GM12878 (cell line): ENCODE data around the gene SERPINA6. TPM values are rescaled to one million over a fixed set of nuclear protein-coding genes. Genes with fewer than 3 reads are reported as not detected.

Source experiments
- ATAC-seq: fragments of 200-7000 bp; cut with Tn5 transposase; 3 replicates; pipeline ENCODE4 v1.9.1; 2020; ENCODE audit warnings: mild to moderate bottlenecking, moderate library complexity
- BruUV-seq: library from RNA; stranded (reverse); fragments of 400-500 nt; replicated peaks from 2 replicates; lab custom pipeline; 2021; lab: Mats Ljungman, UMichigan
- CTCF ChIA-PET: fragments of 300-600 bp; sonication (Branson Sonifier 250); formaldehyde crosslinking; extraction: SDS; loops from one replicate; lab custom pipeline; 2021; ENCODE audit warnings: inconsistent platforms; lab: Yijun Ruan, JAX
- POLR2A ChIA-PET: fragments of 350-600 bp; formaldehyde crosslinking; extraction: SDS; loops from one replicate; lab custom pipeline; 2021; ENCODE audit warnings: inconsistent platforms; lab: Charles Lee
- RAD21 ChIA-PET: fragments of 300-600 bp; sonication (Branson Sonifier 250); formaldehyde crosslinking; loops from one replicate; lab custom pipeline; 2023; ENCODE audit warnings: antibody characterized with exemption; ENCODE audit not compliant: unreplicated experiment; lab: Charles Lee
- SMC1A ChIA-PET: fragments of 300-600 bp; sonication (Branson Sonifier 250); formaldehyde crosslinking; loops from one replicate; lab custom pipeline; 2023; ENCODE audit not compliant: unreplicated experiment, uncharacterized antibody; lab: Charles Lee
- DNase-seq: peaks from one replicate; pipeline ENCODE4 v3.0.0-alpha.2; 2011; ENCODE audit warnings: low read depth, low spot score
- FAIRE-seq: peaks from 3 replicates; lab custom pipeline; 2011; peaks lifted over from hg19 to GRCh38; lab: Jason Lieb, UNC
- H2AFZ ChIP-seq: 2 replicates; pipeline ENCODE4 v1.6.0; 2011; ENCODE audit warnings: low read depth, low read length, control low read depth; ENCODE audit not compliant: control insufficient read depth
- H3K27ac ChIP-seq: 2 replicates; pipeline ENCODE4 v1.5.1; 2011; ENCODE audit warnings: control low read depth; ENCODE audit not compliant: control insufficient read depth, insufficient read depth
- H3K27me3 ChIP-seq, 2 experiments: replicated peaks in 1 of 2; 2 replicates each; pipeline versions ENCODE4 v1.6.0 to v1.6.1; 2011; ENCODE audit warnings: low read length in 1 of 2; ENCODE audit not compliant: control insufficient read depth in 2 of 2, insufficient read depth in 2 of 2
- H3K36me3 ChIP-seq, 2 experiments: 2 replicates each; pipeline ENCODE4 v1.5.1; 2011; ENCODE audit warnings: low read length in 1 of 2; ENCODE audit not compliant: control insufficient read depth in 2 of 2, insufficient read depth in 2 of 2
- H3K4me1 ChIP-seq: 2 replicates; pipeline ENCODE4 v1.6.1; 2011; ENCODE audit warnings: mild to moderate bottlenecking, low read length, moderate library complexity, mixed read lengths; ENCODE audit not compliant: control insufficient read depth, insufficient read depth
- H3K4me2 ChIP-seq: 2 replicates; pipeline ENCODE4 v1.6.0; 2011; ENCODE audit warnings: control low read depth; ENCODE audit not compliant: control insufficient read depth, insufficient read depth
- H3K4me3 ChIP-seq: fragments of 200-600 bp; sonication (generic); 2 replicates; pipeline ENCODE4 v1.5.1; 2016
- H3K79me2 ChIP-seq: 2 replicates; pipeline ENCODE4 v1.6.0; 2011; ENCODE audit warnings: low read length; ENCODE audit not compliant: control insufficient read depth, insufficient read depth
- H3K9ac ChIP-seq: 2 replicates; pipeline ENCODE4 v1.8.0; 2011; ENCODE audit warnings: low read length, control low read depth, mixed read lengths; ENCODE audit not compliant: control insufficient read depth, insufficient read depth
- H3K9me3 ChIP-seq: replicated peaks from 3 replicates; pipeline ENCODE4 v1.5.1; 2011; ENCODE audit warnings: mild to moderate bottlenecking, low read length; ENCODE audit not compliant: control insufficient read depth, insufficient read depth
- H4K20me1 ChIP-seq: 2 replicates; pipeline ENCODE4 v1.6.0; 2011; ENCODE audit not compliant: control insufficient read depth, insufficient read depth
- ATF3 ChIP-seq: IDR thresholded peaks from 2 replicates; pipeline ENCODE4 v1.6.1; 2011; ENCODE audit warnings: low read depth, mild to moderate bottlenecking, low read length, moderate library complexity, borderline replicate concordance; ENCODE audit errors: extremely low read depth
- CEBPB ChIP-seq, 2 experiments: fragments of 150-350 bp in 1 of 2; IDR thresholded peaks; 2 replicates each; pipeline ENCODE4 v1.6.1; 2012 to 2014; ENCODE audit warnings: low read depth in 2 of 2, low read length in 2 of 2, borderline replicate concordance in 1 of 2, inconsistent platforms in 1 of 2
- KLF5 ChIP-seq: fragments of 450-650 bp; IDR thresholded peaks from 2 replicates; pipeline ENCODE4 v1.6.1; 2014; ENCODE audit warnings: mild to moderate bottlenecking; ENCODE audit not compliant: partially characterized antibody
- PBX3 ChIP-seq: IDR thresholded peaks from 2 replicates; pipeline ENCODE4 v1.6.1; 2011; ENCODE audit warnings: mild to moderate bottlenecking, low read depth, low read length, moderate library complexity; ENCODE audit not compliant: insufficient replicate concordance
- PKNOX1 ChIP-seq: fragments of 450-650 bp; IDR thresholded peaks from 2 replicates; pipeline ENCODE4 v1.6.1; 2016; ENCODE audit warnings: mild to moderate bottlenecking
- POLR2A ChIP-seq: IDR thresholded peaks from 2 replicates; pipeline ENCODE4 v1.6.1; 2011; ENCODE audit warnings: low read depth, mild to moderate bottlenecking, low read length
- POLR2AphosphoS2 ChIP-seq: IDR thresholded peaks from 2 replicates; pipeline ENCODE4 v1.6.1; 2011; ENCODE audit warnings: low read depth, mild to moderate bottlenecking, low read length, improper control_type of control experiment, moderate library complexity
- RAD21 ChIP-seq: IDR thresholded peaks from 2 replicates; pipeline ENCODE4 v1.6.1; 2011; ENCODE audit warnings: mild to moderate bottlenecking, low read depth, low read length, moderate library complexity; ENCODE audit not compliant: insufficient read depth
- RCOR1 ChIP-seq: conservative IDR thresholded peaks from 2 replicates; pipeline ENCODE4 v1.6.1; 2012; ENCODE audit warnings: low read depth, low read length, improper control_type of control experiment
- RELB ChIP-seq: fragments of 450-650 bp; IDR thresholded peaks from 2 replicates; pipeline ENCODE4 v1.6.1; 2017; ENCODE audit warnings: low read depth, mild to moderate bottlenecking, moderate library complexity
- SUZ12 ChIP-seq: fragments of 200-600 bp; sonication (generic); IDR thresholded peaks from one replicate; pipeline ENCODE4 v1.6.1; 2018; ENCODE audit warnings: antibody characterized with exemption, mild to moderate bottlenecking; ENCODE audit not compliant: unreplicated experiment
- USF1 ChIP-seq: IDR thresholded peaks from 2 replicates; pipeline ENCODE4 v1.6.1; 2011; ENCODE audit warnings: borderline replicate concordance, low read depth, mild to moderate bottlenecking, moderate library complexity, mixed read lengths, low read length; ENCODE audit not compliant: insufficient read depth; ENCODE audit errors: extremely low read length
- ZZZ3 ChIP-seq: IDR thresholded peaks from 2 replicates; pipeline ENCODE4 v1.6.1; 2011; ENCODE audit warnings: low read depth; ENCODE audit not compliant: control insufficient read depth, insufficient read length
- WGBS: methylation state at CpG from one replicate; pipeline ENCODE4 v1.1.6; 2016; ENCODE audit warnings: low lambda C conversion rate; ENCODE audit not compliant: insufficient replicate concordance, insufficient coverage; ENCODE audit errors: missing lambda C conversion rate; 5-methylcytosine and 5-hydroxymethylcytosine counted together
- in situ Hi-C: fragments of 300-500 bp; cut with MboI; formaldehyde crosslinking; loops from 9 replicates; pipeline ENCODE4 v1.14.3; 2018; ENCODE audit warnings: mixed read lengths
- intact Hi-C: fragments of 100-400 bp; cut with micrococcal nuclease; formaldehyde crosslinking; loops from one replicate; pipeline ENCODE4 v1.14.2; 2022; ENCODE audit not compliant: unreplicated experiment
- polyA plus RNA-seq, 11 experiments: library from polyadenylated mRNA; depleted of rRNA in 4 of 11; unstranded in 6 of 11; stranded (reverse) in 5 of 11; fragments of >200 nt; fragmentation: Nextera tagmentation in 4 of 11; fragmentation: Illumina TruSeq in 1 of 11; extraction: Ambion mirVana in 4 of 11; extraction: Trizol in 1 of 11; gene quantifications; 1 replicate in 1 of 11; 2 replicates in 10 of 11; pipeline versions ENCODE4 v1.2.1 to v1.2.3, GENCODE V29; 2011 to 2016; ENCODE audit warnings: inconsistent platforms in 2 of 11, missing spikeins in 2 of 11, low read depth in 1 of 11
- total RNA-seq, 4 experiments: library from RNA; depleted of rRNA in 3 of 4; stranded (reverse); fragments of >200 nt in 3 of 4; fragmentation: Illumina TruSeq in 1 of 4; extraction: Trizol in 1 of 4; gene quantifications; 2 replicates each; pipeline versions ENCODE4 v1.2.1 to v1.2.3, GENCODE V29; 2013 to 2021

SERPINA6 gene
- total and polyA plus RNA-seq, 10 of the 15 experiments (the other 5 are each of a cell fraction or from before 2014, with no cell fraction given) = 0.11 to 0.27 (median 0.23) TPM; not detected in 7

- no peak for TF ChIP-seq ATF3
- TF ChIP-seq PBX3 = no peak
- no peak for TF ChIP-seq PKNOX1
- no peak for TF ChIP-seq RAD21
These were observed 31.1 kb downstream of the SERPINA6 start (continued) for GRCh38 chr14:94291906-94292525.

GRCh38 chr14:94291159-94291905, 31.8 kb downstream of the SERPINA6 start:
- TF ChIP-seq POLR2AphosphoS2 (no peak), ZZZ3 (no peak), POLR2A (no peak), SUZ12 (no peak), KLF5 (no peak), CEBPB (IDR thresholded peaks at IDR 0.05; ENCODE audit: borderline replicate concordance in 1 of 2, low read depth in 2 of 2, low read length in 2 of 2) (no peak), RCOR1 (no peak), USF1 (no peak), RELB (no peak)
- TF ChIP-seq, all 136 proteins: peak for 0
- no TSS peak for BruUV-seq
- 43% methylated on average over 13 of the region's 13 CpGs for WGBS

More at GRCh38 chr14:94291159-94291905, 31.8 kb downstream of the SERPINA6 start:
- ChIA-PET POLR2A (no interaction called here), RAD21 (interaction anchor here (0.5 kb wide), 1 partner anchor 1174 kb away, joined by 3 read pairs; no protein-coding TSS in a partner anchor), SMC1A (no interaction called here), CTCF (no interaction called here)
- Histone ChIP-seq H4K20me1 (no peaks in the 10 kb centered on the region), H3K4me1 (no peaks in the 10 kb centered on the region), H3K27ac (no peak overlapping the region), H3K4me3 (no peak overlapping the region), H3K9me3 (no peaks in the 10 kb centered on the region; the same call in 2 of the 3 replicates), H3K4me2 (no peak overlapping the region), H3K9ac (no peak overlapping the region), H3K79me2 (no peaks in the 10 kb centered on the region), H3K36me3 (no peaks in the 10 kb centered on the region), H2AFZ (no peak overlapping the region), H3K27me3 (no peaks in the 10 kb centered on the region; a peak in 1 of 4 replicates)
- in situ Hi-C loops = no loop called here
- intact Hi-C loops = no loop called here
- DNase-seq (no peak), ATAC-seq (no peak), FAIRE-seq (no peak)
